Muscle of leg (tissue), 11 donors: Measurements from ENCODE around the gene ERAP2. TPM values are rescaled to one million over a fixed set of nuclear protein-coding genes. Genes with fewer than 3 reads are reported as not detected.

Experiments used
- DNase-seq: peaks from one replicate; pipeline ENCODE4 v3.0.0; 2013
- H3K27ac ChIP-seq: one replicate; pipeline ENCODE4 v1.5.1; 2013; ENCODE audit warnings: mild to moderate bottlenecking, low read length, control low read depth
- H3K27me3 ChIP-seq: one replicate; pipeline ENCODE4 v1.6.1; 2013; ENCODE audit warnings: low read length; ENCODE audit not compliant: control insufficient read depth, insufficient read depth
- H3K36me3 ChIP-seq: one replicate; pipeline ENCODE4 v1.6.1; 2013; ENCODE audit warnings: low read length; ENCODE audit not compliant: control insufficient read depth, insufficient read depth
- H3K4me1 ChIP-seq: one replicate; pipeline ENCODE4 v1.6.1; 2013; ENCODE audit warnings: low read length; ENCODE audit not compliant: control insufficient read depth, insufficient read depth
- H3K4me3 ChIP-seq: one replicate; pipeline ENCODE4 v1.5.1; 2013; ENCODE audit warnings: low read length, control low read depth
- H3K9me3 ChIP-seq: replicated peaks from 2 replicates; pipeline ENCODE4 v1.6.1; 2013; ENCODE audit warnings: low read depth, low read length; ENCODE audit not compliant: control insufficient read depth
- WGBS: methylation state at CpG from one replicate; pipeline ENCODE4 v1.1.5; 2013; ENCODE audit warnings: missing lambda C conversion rate; ENCODE audit not compliant: insufficient coverage; 5-methylcytosine and 5-hydroxymethylcytosine counted together
- polyA plus RNA-seq, 8 donors: library from polyadenylated mRNA; unstranded; fragments of 120-200 nt; gene quantifications; one replicate each; pipeline versions ENCODE4 v1.2.1 to v1.2.3, GENCODE V29; 2013; ENCODE audit warnings: inconsistent platforms in 1 of 8, low replicate concordance in 1 of 8; ENCODE audit not compliant: insufficient read length in 8 of 8, insufficient read depth in 1 of 8
- total RNA-seq: library from RNA; stranded (reverse); fragments of 120-200 nt; gene quantifications from one replicate; pipeline ENCODE4 v1.2.4, GENCODE V29; 2013

Gene ERAP2
- total and polyA plus RNA-seq, 9 donors, result 1.2 to 15.4 (median 8.2) TPM

GRCh38 chr5:96896276-96896675, 20.0 kb downstream of the ERAP2 start:
- DNase-seq, result no peak
- Histone ChIP-seq H3K36me3 (peaks cover 3% of the 10 kb centered on the region), H3K9me3 (no peaks in the 10 kb centered on the region), H3K4me1 (no peaks in the 10 kb centered on the region), H3K27me3 (no peaks in the 10 kb centered on the region), H3K4me3 (no peak overlapping the region), H3K27ac (no peak overlapping the region)
- WGBS, result no CpG with 5 or more reads among the region's 4 CpGs

- peak overlapping the region; percentile 38 for H3K27ac ChIP-seq
- H3K4me3 ChIP-seq, result no peak overlapping the region
- no peaks in the 10 kb centered on the region for H3K4me1 ChIP-seq
- no peaks in the 10 kb centered on the region for H3K27me3 ChIP-seq
- WGBS, result no CpG with 5 or more reads among the region's 3 CpGs
- DNase-seq, result peak; percentile 32
- H3K36me3 ChIP-seq, result peaks cover 5% of the 10 kb centered on the region
- H3K9me3 ChIP-seq, result no peaks in the 10 kb centered on the region
Observed at GRCh38 chr5:96896806-96897205, 20.5 kb downstream of the ERAP2 start.

GRCh38 chr5:96901384-96901783, 25.1 kb downstream of the ERAP2 start:
- Histone ChIP-seq H3K4me1 (no peaks in the 10 kb centered on the region), H3K27me3 (no peaks in the 10 kb centered on the region), H3K9me3 (no peaks in the 10 kb centered on the region), H3K27ac (no peak overlapping the region), H3K36me3 (peaks cover 2% of the 10 kb centered on the region), H3K4me3 (no peak overlapping the region)
- WGBS, result 89% methylated on average over 5 of the region's 6 CpGs
- no peak for DNase-seq

- Histone ChIP-seq H3K36me3 (peaks cover 2% of the 10 kb centered on the region), H3K4me3 (no peak overlapping the region), H3K9me3 (no peaks in the 10 kb centered on the region), H3K27ac (no peak overlapping the region), H3K27me3 (no peaks in the 10 kb centered on the region), H3K4me1 (no peaks in the 10 kb centered on the region)
- no peak for DNase-seq
- no CpG with 5 or more reads among the region's 1 CpG for WGBS
Observed at GRCh38 chr5:96901841-96902240, 25.5 kb downstream of the ERAP2 start.

- H3K36me3 ChIP-seq, result peaks cover 2% of the 10 kb centered on the region
- H3K9me3 ChIP-seq, result no peaks in the 10 kb centered on the region
- H3K4me1 ChIP-seq, result no peaks in the 10 kb centered on the region
- DNase-seq, result no peak
- H3K4me3 ChIP-seq, result no peak overlapping the region
- no peaks in the 10 kb centered on the region for H3K27me3 ChIP-seq
- H3K27ac ChIP-seq, result no peak overlapping the region
- WGBS, result no CpG with 5 or more reads among the region's 3 CpGs
Observed at GRCh38 chr5:96902876-96903275, 26.6 kb downstream of the ERAP2 start.

- DNase-seq, result no peak
- Histone ChIP-seq H3K9me3 (no peaks in the 10 kb centered on the region), H3K27ac (no peak overlapping the region), H3K4me3 (no peak overlapping the region), H3K27me3 (no peaks in the 10 kb centered on the region), H3K4me1 (no peaks in the 10 kb centered on the region), H3K36me3 (peaks cover 2% of the 10 kb centered on the region)
- WGBS, result no CpG with 5 or more reads among the region's 2 CpGs
Observed at GRCh38 chr5:96903300-96903699, 27.0 kb downstream of the ERAP2 start.

GRCh38 chr5:96904054-96904931, 28.0 kb downstream of the ERAP2 start:
- DNase-seq, result no peak
- no CpG with 5 or more reads among the region's 3 CpGs for WGBS
- H3K4me1 ChIP-seq, result no peaks in the 10 kb centered on the region
- H3K27ac ChIP-seq, result no peak overlapping the region
- no peak overlapping the region for H3K4me3 ChIP-seq
- no peaks in the 10 kb centered on the region for H3K9me3 ChIP-seq
- no peaks in the 10 kb centered on the region for H3K27me3 ChIP-seq
- peaks cover 2% of the 10 kb centered on the region for H3K36me3 ChIP-seq

- Histone ChIP-seq H3K27ac (no peak overlapping the region), H3K9me3 (no peaks in the 10 kb centered on the region), H3K27me3 (no peaks in the 10 kb centered on the region), H3K4me1 (no peaks in the 10 kb centered on the region), H3K4me3 (no peak overlapping the region), H3K36me3 (peaks cover 2% of the 10 kb centered on the region)
- DNase-seq, result no peak
- WGBS, result 75% methylated on average over 2 of the region's 3 CpGs
Observed at GRCh38 chr5:96905864-96906263, 29.6 kb downstream of the ERAP2 start.

- H3K9me3 ChIP-seq, result no peaks in the 10 kb centered on the region
- H3K36me3 ChIP-seq, result no peaks in the 10 kb centered on the region
- no peaks in the 10 kb centered on the region for H3K27me3 ChIP-seq
- DNase-seq, result no peak
- no CpG with 5 or more reads among the region's 4 CpGs for WGBS
- no peak overlapping the region for H3K4me3 ChIP-seq
- no peaks in the 10 kb centered on the region for H3K4me1 ChIP-seq
- no peak overlapping the region for H3K27ac ChIP-seq
Observed at GRCh38 chr5:96909003-96909402, 32.7 kb downstream of the ERAP2 start.

- no peak overlapping the region for H3K27ac ChIP-seq
- no peaks in the 10 kb centered on the region for H3K4me1 ChIP-seq
- peak; percentile 33 for DNase-seq
- H3K9me3 ChIP-seq, result no peaks in the 10 kb centered on the region
- 64% methylated on average over 2 of the region's 4 CpGs for WGBS
- H3K36me3 ChIP-seq, result no peaks in the 10 kb centered on the region
- no peaks in the 10 kb centered on the region for H3K27me3 ChIP-seq
- H3K4me3 ChIP-seq, result no peak overlapping the region
Observed at GRCh38 chr5:96909435-96909834, 33.1 kb downstream of the ERAP2 start.
